ENCODE results near the gene PDE2A. TPM values are rescaled to one million over a fixed set of nuclear protein-coding genes. Genes with fewer than 3 reads are reported as not detected.

PDE2A gene
- total RNA-seq, 2 experiments from 2014 or later = 4.0 to 4.5 TPM

DNA sequence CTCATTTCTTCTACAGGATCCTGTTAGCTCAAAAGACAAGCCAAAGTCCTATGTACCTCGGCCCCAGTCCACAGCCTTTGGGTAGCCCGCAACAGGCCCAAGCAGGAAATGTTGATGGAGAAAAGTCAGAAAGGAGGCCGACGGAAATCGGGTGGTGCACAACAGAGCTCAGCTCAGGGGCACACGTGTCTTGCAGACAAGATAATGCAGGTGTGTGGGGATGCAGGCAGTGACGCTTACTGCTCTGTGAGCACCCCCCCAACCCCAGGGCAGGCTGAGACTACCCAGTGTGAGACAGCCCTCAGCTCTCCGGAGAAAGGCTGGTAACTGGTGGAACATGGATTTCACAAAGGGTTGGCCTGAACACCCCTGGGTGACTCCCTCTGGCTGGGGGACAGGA, 4.3 kb upstream of the PDE2A start:
- peaks cover under 1% of the 10 kb centered on the region for H3K36me3 Mint-ChIP-seq (ENCODE audit: low read depth)
- Histone ChIP-seq H3K27ac (ENCODE audit: low read depth in 1 of 2, low read length in 2 of 2) (no peak overlapping the region), H3K36me3 (ENCODE audit: insufficient read depth, low read length) (peaks cover 5% of the 10 kb centered on the region), H3K9me3 (ENCODE audit: control insufficient read depth in 1 of 2, insufficient read depth in 1 of 2, low read length in 2 of 2) (peaks cover 0 to 23% of the 10 kb centered on the region in 2 experiments), H3K4me3 (ENCODE audit: low read length) (no peak overlapping the region), H3K4me1 (ENCODE audit: insufficient read depth, low read length) (peaks cover 11% of the 10 kb centered on the region), H3K27me3 (ENCODE audit: control insufficient read depth in 1 of 2, insufficient read depth in 2 of 2, low read length in 2 of 2) (peaks cover 33 to 38% of the 10 kb centered on the region in 2 experiments)
- peaks cover 3% of the 10 kb centered on the region for H3K4me1 Mint-ChIP-seq (ENCODE audit: low read depth)
- H3K4me3 Mint-ChIP-seq = no peak overlapping the region
- ATAC-seq (ENCODE audit: poor library complexity) (no peak), DNase-seq (no peak)
- ChIA-PET POLR2A (no interaction called here), CTCF (no interaction called here)
- H3K27me3 Mint-ChIP-seq = peaks cover 35% of the 10 kb centered on the region
- TF ChIP-seq, protein P1, sequence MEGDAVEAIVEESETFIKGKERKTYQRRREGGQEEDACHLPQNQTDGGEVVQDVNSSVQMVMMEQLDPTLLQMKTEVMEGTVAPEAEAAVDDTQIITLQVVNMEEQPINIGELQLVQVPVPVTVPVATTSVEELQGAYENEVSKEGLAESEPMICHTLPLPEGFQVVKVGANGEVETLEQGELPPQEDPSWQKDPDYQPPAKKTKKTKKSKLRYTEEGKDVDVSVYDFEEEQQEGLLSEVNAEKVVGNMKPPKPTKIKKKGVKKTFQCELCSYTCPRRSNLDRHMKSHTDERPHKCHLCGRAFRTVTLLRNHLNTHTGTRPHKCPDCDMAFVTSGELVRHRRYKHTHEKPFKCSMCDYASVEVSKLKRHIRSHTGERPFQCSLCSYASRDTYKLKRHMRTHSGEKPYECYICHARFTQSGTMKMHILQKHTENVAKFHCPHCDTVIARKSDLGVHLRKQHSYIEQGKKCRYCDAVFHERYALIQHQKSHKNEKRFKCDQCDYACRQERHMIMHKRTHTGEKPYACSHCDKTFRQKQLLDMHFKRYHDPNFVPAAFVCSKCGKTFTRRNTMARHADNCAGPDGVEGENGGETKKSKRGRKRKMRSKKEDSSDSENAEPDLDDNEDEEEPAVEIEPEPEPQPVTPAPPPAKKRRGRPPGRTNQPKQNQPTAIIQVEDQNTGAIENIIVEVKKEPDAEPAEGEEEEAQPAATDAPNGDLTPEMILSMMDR (IDR thresholded peaks at IDR 0.05) = no peak
- intact Hi-C loops (cut with DNase I, micrococcal nuclease) = no loop called here
- no peak overlapping the region for H3K27ac Mint-ChIP-seq
- H3K9me3 Mint-ChIP-seq = no peaks in the 10 kb centered on the region

DNA sequence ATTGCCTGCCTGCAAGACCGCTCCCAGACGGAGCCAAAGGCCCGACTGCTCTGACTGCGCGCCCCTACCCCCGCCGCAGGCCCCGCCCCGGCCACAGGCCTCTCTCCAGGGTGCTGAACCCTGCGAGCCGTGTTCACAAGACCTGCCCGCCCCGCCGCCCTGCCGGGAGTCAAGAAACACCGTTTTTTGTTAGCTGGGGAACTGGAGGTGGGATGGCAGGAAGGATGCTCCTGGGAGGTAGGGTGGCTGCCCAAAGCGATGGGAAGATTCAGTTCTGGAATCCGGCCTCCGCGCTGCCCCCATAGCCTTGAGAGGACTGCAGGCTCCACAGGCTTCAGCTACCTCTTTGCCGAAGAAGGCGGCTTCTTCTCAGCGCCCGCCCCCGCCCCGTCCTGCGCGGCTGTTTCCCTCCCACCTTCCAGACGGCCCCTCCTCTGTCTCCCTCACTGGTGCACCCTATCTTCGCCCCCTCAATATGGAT, 2.7 kb upstream of the PDE2A start:
- no peaks in the 10 kb centered on the region for H3K9me3 Mint-ChIP-seq
- DNase-seq (peak; percentile 50 to 73 (median 64)), ATAC-seq (ENCODE audit: poor library complexity) (peak; percentile 96)
- H3K4me1 Mint-ChIP-seq (ENCODE audit: low read depth) = peaks cover 3% of the 10 kb centered on the region
- ChIA-PET CTCF (no interaction called here), POLR2A (interaction anchor here (0.6 kb wide), 1 partner anchor 16 kb away, joined by 3 read pairs; no protein-coding TSS in a partner anchor)
- H3K27me3 ChIP-seq (ENCODE audit: control insufficient read depth in 1 of 2, insufficient read depth in 2 of 2, low read length in 2 of 2) = peaks cover 50 to 55% of the 10 kb centered on the region in 2 experiments
- no peaks in the 10 kb centered on the region for H3K36me3 Mint-ChIP-seq (ENCODE audit: low read depth)
- H3K9me3 ChIP-seq (ENCODE audit: control insufficient read depth in 1 of 2, insufficient read depth in 1 of 2, low read length in 2 of 2) = peaks cover 0 to 27% of the 10 kb centered on the region in 2 experiments
- H3K27me3 Mint-ChIP-seq = peaks cover 51% of the 10 kb centered on the region
- no peak overlapping the region for H3K27ac Mint-ChIP-seq
- H3K4me1 ChIP-seq (ENCODE audit: insufficient read depth, low read length) = peaks cover 11% of the 10 kb centered on the region
- H3K4me3 ChIP-seq (ENCODE audit: low read length) = no peak overlapping the region
- TF ChIP-seq, protein P1 (IDR thresholded peaks at IDR 0.05) = no peak
- H3K4me3 Mint-ChIP-seq = no peak overlapping the region
- no peak overlapping the region for H3K27ac ChIP-seq (ENCODE audit: low read depth in 1 of 2, low read length in 2 of 2)
- intact Hi-C loops (cut with DNase I, micrococcal nuclease) = no loop called here
- no peaks in the 10 kb centered on the region for H3K36me3 ChIP-seq (ENCODE audit: insufficient read depth, low read length)

DNA sequence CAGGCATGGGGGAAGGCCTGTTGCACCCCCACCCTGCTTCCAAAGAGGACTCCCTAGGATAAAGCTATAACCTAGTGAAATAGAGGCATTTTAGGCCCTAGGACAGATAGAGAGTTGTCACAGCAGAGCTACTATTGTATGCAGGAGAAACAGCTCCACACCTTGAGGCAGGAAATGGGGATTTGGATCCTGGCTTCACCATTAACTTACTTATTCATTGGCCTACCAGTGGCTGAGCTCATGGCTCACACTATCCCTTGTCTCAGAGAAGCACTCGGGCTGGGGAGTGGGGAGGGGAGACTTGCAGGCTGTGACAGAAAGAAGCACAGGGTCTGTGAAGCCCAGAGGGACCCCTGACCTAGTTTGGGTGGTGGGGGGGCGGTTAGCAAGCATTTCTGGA, 999 bp upstream of the PDE2A start:
- ChIA-PET POLR2A (interaction anchor here (0.6 to 1.2 kb wide), 3 partner anchors 9 to 590 kb away, joined by 3 read pairs; no protein-coding TSS in a partner anchor), CTCF (interaction anchor here (1.0 kb wide), 1 partner anchor 204 kb away, joined by 3 read pairs; no protein-coding TSS in a partner anchor)
- Histone ChIP-seq H3K27me3 (ENCODE audit: control insufficient read depth in 1 of 2, insufficient read depth in 2 of 2, low read length in 2 of 2) (peaks cover 64 to 68% of the 10 kb centered on the region in 2 experiments), H3K4me1 (ENCODE audit: insufficient read depth, low read length) (peaks cover 11% of the 10 kb centered on the region), H3K9me3 (ENCODE audit: control insufficient read depth in 1 of 2, insufficient read depth in 1 of 2, low read length in 2 of 2) (peaks cover 0 to 27% of the 10 kb centered on the region in 2 experiments), H3K4me3 (ENCODE audit: low read length) (no peak overlapping the region), H3K36me3 (ENCODE audit: insufficient read depth, low read length) (no peaks in the 10 kb centered on the region), H3K27ac (ENCODE audit: low read depth in 1 of 2, low read length in 2 of 2) (no peak overlapping the region)
- ATAC-seq (ENCODE audit: poor library complexity) = no peak
- DNase-seq = no peak
- TF ChIP-seq, protein P1 (IDR thresholded peaks at IDR 0.05) = no peak
- Mint-ChIP-seq H3K36me3 (ENCODE audit: low read depth) (no peaks in the 10 kb centered on the region), H3K4me1 (ENCODE audit: low read depth) (peaks cover 3% of the 10 kb centered on the region), H3K4me3 (no peak overlapping the region), H3K27me3 (peaks cover 66% of the 10 kb centered on the region), H3K27ac (no peak overlapping the region), H3K9me3 (no peaks in the 10 kb centered on the region)
- intact Hi-C loops (cut with DNase I, micrococcal nuclease) = no loop called here

All from CD4-positive, alpha-beta T cell (primary cell).